ENCODE results near the gene RPL26. TPM values are rescaled to one million over a fixed set of nuclear protein-coding genes. Genes with fewer than 3 reads are reported as not detected.

Gene RPL26
- total RNA-seq, 2 donors from 2014 or later, result 1,496 to 1,646 TPM

- no peak for ATAC-seq
Observed at GRCh38 chr17:8387914-8388651, 5.1 kb upstream of the RPL26 start.

GRCh38 chr17:8386841-8387240 is 3.8 kb upstream of the RPL26 start:
- ATAC-seq, result no peak
- WGBS, 2 donors, result 59 to 64% methylated on average over 6 of the region's 6 CpGs
- no peak for TF ChIP-seq CTCF (IDR thresholded peaks at IDR 0.05)
- no peak for TF ChIP-seq POLR2A (IDR thresholded peaks at IDR 0.05)
- intact Hi-C loops (cut with DNase I), result no loop called here
- Histone ChIP-seq H3K4me1 (peaks cover 12% of the 10 kb centered on the region), H3K36me3 (replicated peaks in 1 of 2; ENCODE audit: insufficient read depth in 1 of 2, low read depth in 2 of 2) (no peaks in the 10 kb centered on the region), H3K27me3 (no peaks in the 10 kb centered on the region), H3K4me3 (no peak overlapping the region), H3K9me3 (no peaks in the 10 kb centered on the region), H3K27ac (no peak overlapping the region)
- no peak for DNase-seq

More at GRCh38 chr17:8387914-8388651, 5.1 kb upstream of the RPL26 start:
- intact Hi-C loops (cut with DNase I), result no loop called here
- H3K36me3 ChIP-seq (replicated peaks in 1 of 2; ENCODE audit: insufficient read depth in 1 of 2, low read depth in 2 of 2), result no peaks in the 10 kb centered on the region
- H3K9me3 ChIP-seq, result no peaks in the 10 kb centered on the region
- no peaks in the 10 kb centered on the region for H3K27me3 ChIP-seq
- peaks cover 7% of the 10 kb centered on the region for H3K4me1 ChIP-seq
- H3K4me3 ChIP-seq, result no peak overlapping the region
- DNase-seq, result no peak
- no peak overlapping the region for H3K27ac ChIP-seq
- 87 to 91% methylated on average over 7 of the region's 7 CpGs for whole genome bisulfite sequencing, 2 donors
- TF ChIP-seq CTCF (IDR thresholded peaks at IDR 0.05) (no peak), POLR2A (IDR thresholded peaks at IDR 0.05) (no peak)

DNA sequence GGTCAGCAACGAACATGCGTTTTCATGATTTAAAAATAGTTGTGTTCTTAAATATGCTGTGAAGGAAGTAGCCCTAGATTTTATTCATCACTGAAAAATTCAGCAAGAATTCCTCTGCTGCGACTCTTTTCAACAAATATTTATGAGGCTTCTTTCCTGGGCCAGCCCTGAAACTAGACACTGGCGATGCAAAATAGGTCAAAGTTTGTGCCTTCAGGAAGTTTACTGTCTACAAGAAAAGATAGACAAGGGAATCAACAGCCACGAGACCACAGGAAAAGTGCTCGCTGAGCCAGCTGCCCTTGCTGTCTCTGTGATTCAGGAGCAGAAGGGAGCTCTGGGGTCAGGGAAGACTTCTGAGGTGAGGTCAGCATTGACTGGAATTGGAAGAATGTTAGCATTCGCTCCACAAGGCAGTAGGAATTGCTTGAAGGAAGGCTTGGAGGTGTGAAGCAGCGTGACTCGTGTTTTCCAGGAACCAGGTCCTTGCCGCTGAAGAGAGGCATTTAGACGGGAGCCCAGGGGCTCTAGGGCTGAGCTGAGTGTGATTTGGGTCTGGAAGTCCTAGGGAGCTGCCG is 1.9 kb upstream of the RPL26 start:
- no peaks in the 10 kb centered on the region for H3K9me3 ChIP-seq
- intact Hi-C loops (cut with DNase I), result no loop called here
- peaks cover 31% of the 10 kb centered on the region for H3K4me1 ChIP-seq
- ATAC-seq (no peak), DNase-seq (no peak)
- TF ChIP-seq CTCF (IDR thresholded peaks at IDR 0.05), result no peak
- no peak for TF ChIP-seq POLR2A (IDR thresholded peaks at IDR 0.05)
- 82 to 84% methylated on average over 12 of the region's 12 CpGs for WGBS, 2 donors
- H3K4me3 ChIP-seq, result no peak overlapping the region
- H3K27ac ChIP-seq, result no peak overlapping the region
- no peaks in the 10 kb centered on the region for H3K27me3 ChIP-seq
- H3K36me3 ChIP-seq (replicated peaks in 1 of 2; ENCODE audit: insufficient read depth in 1 of 2, low read depth in 2 of 2), result peaks cover 0 to 2% of the 10 kb centered on the region in 2 donors

DNA sequence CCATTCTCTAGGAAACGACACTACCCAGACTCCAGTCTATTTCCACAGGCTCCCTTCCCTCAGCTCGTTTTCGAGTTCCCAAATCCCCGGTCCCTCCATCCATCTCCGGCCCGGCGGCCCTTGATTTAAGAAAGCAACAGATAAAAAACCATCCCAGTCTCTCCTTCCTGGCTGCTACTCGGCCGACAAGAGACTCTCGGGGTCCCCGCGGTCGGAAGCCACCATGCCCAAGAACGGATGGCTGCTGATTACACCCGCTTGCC is 182 bp downstream of the RPL26 start:
- Histone ChIP-seq H3K36me3 (replicated peaks in 1 of 2; ENCODE audit: insufficient read depth in 1 of 2, low read depth in 2 of 2) (peaks cover under 1 to 6% of the 10 kb centered on the region in 2 donors), H3K27ac (peak overlapping the region; percentile 72 to 85 (median 82)), H3K9me3 (no peaks in the 10 kb centered on the region), H3K4me1 (peaks cover 35% of the 10 kb centered on the region), H3K27me3 (no peaks in the 10 kb centered on the region), H3K4me3 (peak overlapping the region; percentile 82 to 87)
- DNase-seq (no peak), ATAC-seq (peak; percentile 0)
- 0% methylated on average over 9 to 15 of the region's 15 CpGs for WGBS, 2 donors
- intact Hi-C loops (cut with DNase I), result no loop called here
- TF ChIP-seq POLR2A (IDR thresholded peaks at IDR 0.05), result no peak
- TF ChIP-seq CTCF (IDR thresholded peaks at IDR 0.05), result no peak

All from body of pancreas (tissue), 4 donors.